GM18861 (cell line): ENCODE results near the gene GGTLC2.

ENCODE experiments used
- ATAC-seq: cut with Tn5 transposase; IDR thresholded peaks from one replicate; pipeline ENCODE4 v1.9.1; 2021; ENCODE audit not compliant: unreplicated experiment

GGTLC2 gene

GRCh38 chr22:22689621-22690345, 45.4 kb downstream of the GGTLC2 start:
- no peak for ATAC-seq

DNA sequence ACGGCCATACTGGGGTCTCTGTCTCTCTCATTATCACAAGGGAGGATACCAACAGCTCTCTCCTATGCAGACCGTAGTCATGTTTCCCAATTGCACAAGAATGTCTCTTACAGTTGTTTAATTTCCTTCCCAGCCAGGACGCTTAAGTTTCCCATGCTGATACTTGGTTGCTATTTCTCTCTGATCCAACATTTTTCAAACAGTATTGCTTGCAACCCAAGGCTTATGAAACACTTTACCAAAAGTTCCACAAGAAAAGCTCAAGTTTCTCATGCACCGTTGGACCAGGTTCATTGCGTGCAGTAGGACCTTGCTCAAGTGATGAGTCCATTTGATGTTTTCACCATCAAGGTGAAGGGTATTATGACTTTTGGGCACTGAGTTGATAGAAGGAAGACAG, 46.6 kb downstream of the GGTLC2 start:
- no peak for ATAC-seq

DNA sequence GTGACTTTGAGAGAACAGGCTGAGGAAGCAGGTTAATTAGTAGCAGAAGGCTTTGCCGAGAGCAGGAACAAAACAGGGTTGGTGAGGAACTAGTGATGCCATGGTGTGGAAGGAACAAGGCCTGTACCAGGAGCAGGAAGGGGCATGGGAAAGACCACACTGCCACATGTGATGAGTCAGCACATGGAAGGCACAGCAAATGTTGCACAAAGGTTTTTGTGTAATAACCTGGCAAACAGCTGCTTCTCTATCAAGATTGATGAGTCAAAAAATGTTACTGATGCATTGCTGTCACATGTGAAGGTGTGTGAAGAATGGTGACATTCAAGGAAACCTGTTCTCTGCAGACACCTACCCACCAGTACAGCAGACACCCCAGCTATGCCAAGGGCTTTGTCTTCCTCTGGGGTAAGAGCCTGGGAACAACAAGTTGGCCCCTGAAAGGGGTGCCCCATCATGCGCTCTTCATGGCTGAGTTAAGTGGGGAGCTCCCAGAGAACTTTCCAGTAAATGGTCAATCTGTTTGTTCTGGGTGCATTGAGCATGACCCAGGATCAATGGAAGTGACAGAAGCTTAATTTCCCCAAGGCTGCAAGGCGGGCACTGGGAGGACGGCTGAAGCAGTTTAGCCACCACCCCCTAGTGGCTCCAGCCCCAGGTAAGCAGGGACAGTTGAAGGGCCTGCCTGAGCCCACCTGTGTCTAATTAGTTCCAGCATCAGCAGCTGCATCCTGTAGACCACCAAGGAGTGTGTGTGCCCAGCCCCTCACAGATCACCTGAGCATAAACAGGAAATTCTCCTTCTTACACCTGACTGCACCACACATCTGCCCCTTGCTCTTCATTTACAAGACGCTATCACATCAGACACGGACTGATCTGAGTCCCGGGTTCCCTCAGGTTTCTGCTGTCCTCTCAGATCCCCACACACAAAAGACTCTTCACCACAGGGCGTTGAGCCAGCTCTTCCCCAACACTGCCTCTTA, 47.6 kb downstream of the GGTLC2 start:
- no peak for ATAC-seq

- no peak for ATAC-seq
These were observed 48.5 kb downstream of the GGTLC2 start for GRCh38 chr22:22692707-22693530.

DNA sequence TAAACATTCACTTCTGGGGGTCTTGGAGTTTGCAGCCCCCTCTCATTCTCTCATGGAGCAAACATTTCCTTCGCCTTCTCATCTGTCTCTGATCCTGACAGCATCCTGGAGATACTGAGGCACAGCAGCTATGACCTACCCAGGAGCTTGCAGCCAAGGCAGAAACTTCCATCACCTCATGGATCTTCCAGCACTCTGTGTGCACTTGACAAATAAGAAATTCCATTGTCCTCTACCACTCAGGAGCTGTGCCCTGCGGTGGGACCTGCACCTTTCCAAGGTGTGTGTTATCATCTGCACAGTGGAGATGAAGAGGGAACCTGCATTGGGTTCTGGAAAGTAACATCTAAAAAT, 49.1 kb downstream of the GGTLC2 start:
- ATAC-seq, result no peak

DNA sequence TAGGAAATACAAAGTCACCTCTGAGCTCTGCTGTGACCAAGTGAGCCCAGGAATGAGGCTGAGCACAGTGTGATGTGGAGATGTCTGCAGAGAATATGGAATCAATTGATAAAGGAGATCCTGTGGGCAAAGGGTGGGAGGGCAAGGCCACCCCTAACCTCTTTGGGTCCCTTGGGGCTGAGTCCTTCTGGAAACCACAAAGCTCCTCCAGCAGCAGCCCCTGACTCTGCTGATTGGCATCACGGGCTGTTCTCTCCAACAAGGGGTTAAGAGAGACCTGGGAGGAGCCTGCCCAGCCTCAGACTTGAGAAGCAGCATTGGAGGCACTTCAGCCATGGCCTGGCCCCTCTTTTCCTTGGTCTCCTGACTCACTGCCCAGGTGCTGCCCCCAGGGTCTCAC, 49.7 kb downstream of the GGTLC2 start:
- ATAC-seq, result no peak

DNA sequence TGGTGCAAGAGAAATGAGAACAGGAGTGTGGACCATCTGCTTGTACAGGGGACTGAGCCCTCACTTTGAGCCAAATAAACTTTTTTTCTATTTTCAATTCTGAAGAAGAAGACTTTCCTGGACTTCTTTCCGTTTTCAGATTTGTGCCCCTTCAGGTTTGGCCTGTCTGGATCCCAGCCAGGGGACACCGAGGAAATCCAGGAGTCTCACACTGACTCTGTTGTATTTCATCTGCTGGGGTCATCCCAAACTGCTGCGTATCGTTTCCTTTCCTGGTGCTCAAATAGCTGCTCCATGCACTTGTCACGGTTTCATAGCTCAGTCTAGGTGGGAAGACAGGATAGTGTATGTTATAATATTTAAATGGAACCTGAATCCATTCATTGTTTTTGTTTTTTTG, 51.7 kb downstream of the GGTLC2 start:
- ATAC-seq, result no peak
